DMS114 treated with DMSO at 0.1 percent for 48 hours (cell line): ENCODE results near the gene CDH16.

Experiments
- DNase-seq: peaks from one replicate; lab custom pipeline; 2025; ENCODE audit not compliant: unreplicated experiment; lab: John Stamatoyannopoulos, UW

Gene CDH16

DNA sequence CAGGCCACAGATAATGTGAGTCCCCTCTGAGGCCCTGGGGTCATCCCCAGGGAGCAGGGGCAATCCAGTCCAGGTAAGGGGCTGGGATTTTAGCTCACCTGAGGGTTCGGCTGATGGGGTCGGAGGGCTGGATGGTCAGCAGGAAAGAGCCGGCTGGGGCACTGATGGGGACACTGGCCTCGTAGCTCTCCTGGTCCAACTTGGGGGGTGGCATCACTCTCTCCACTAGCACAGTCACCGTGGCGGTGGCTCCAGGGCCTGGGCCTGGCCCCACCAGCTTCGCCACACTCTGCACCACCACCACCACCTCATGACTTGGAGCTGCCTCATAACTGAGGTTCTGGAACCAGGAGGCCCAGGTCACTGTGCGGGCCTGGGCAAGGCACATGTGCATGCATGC lies 6.9 kb downstream of the CDH16 start:
- DNase-seq = no peak

DNA sequence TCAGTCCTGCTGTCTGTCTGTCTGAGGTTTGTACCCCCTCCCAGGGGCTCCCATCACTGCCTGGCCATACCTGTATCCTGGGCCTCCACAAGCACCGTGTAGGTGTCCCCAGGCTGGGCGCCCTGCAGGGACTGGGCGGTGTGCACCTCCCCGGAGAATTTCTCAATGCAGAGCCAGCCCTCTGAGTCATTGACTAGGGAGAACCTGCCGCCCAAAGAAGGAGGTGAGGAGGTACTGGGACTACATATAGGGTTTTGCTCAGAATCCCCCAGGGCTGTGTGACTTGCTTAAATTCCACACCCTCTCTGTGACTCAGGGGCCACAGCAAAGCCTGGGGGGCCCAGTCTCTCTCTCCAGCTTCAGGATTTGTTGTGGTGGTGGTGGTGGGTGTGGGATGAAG lies 7.6 kb downstream of the CDH16 start:
- no peak for DNase-seq

DNA sequence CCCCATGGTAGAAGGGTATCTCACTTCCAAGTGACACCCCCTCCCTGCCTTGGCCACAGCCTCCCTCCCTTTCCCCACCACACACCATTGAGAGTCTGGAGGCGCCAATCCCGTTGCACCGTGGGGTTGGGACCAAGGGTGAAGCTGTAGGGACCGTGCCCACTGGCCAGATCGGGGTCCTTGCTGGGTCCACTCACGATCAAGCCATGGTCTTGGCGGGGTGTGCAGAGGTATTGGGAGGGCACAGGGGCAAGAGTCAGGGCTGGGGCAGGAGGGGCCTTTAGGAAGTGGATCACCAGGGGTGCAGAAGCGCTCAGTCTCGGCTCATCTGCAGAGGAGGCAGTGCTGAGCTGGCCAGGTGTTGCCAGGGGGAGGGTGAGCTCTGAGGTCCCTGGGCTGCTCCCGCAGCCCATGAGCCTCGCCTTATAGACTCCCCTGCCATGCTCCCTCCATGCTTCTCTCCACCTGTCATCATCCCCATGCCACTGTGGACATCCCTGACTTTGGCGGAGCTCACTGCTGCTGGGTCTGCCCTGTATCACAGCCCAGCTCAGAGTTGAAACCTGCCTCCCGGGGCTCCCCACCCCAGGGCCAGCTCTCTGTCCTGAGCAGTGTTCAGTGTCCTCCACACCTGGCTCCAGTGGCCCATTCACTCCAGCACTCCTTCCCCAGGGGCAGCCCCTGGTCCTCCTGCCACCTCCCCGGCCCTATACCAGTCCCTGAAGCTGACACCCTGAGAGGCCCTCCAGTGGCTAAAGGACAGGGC lies 8.3 kb downstream of the CDH16 start:
- DNase-seq = no peak

DNA sequence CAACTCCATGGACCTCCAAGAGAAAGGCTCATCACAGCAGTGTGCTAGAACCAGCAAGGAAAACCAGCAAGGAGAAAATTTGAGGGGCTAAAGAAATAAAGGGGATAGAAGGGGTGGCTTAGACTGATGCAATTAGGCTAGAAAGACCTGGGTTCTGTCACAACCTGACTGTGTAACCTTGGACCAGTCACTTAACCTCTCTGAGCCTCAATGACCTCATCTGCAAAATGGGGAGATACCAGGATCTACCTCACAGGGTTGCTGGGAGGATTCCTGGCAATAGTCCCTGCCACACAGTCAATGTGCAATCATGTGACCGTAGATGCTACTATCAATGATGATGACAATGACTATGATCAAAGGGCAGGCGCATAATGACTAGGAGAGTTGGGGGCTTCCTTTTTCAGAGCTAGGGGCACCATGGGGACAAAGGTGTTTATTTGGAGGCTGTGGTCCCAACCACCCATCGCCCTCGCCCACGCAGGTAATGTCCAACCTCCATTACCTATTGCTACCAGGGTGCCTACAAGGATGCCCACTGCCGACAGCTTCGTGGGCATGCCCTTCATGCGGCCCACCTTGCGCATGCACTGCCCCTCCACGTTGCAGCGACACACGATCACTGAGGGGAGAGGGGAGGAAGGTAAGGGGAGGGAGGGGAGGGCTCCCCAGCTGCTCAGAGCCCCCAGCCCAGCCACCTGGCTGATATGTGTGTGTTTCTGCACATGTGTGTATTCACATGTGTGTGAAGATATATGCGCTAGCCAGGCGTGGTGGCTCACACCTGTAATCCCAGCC lies 9.7 kb downstream of the CDH16 start:
- DNase-seq = no peak

DNA sequence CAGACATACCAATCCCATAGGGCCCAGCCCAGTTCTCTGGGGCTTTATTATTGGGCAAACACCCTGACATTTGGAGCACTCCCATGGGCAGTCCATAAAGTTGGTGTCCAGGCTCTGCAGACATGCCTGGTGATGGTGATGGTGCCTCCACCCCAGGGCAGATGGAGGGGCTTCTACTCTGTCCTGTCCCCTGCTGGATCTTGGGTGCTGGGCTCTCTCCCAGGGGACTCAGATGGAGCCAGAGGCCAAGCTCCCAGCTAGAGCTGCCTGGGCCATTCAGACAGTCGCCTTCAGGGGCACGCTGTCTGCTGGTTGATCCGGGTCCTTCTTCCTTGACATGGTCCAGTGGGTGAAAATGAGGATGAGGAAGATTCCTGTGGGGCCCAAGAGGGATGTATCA lies 10.6 kb downstream of the CDH16 start:
- no peak for DNase-seq

DNA sequence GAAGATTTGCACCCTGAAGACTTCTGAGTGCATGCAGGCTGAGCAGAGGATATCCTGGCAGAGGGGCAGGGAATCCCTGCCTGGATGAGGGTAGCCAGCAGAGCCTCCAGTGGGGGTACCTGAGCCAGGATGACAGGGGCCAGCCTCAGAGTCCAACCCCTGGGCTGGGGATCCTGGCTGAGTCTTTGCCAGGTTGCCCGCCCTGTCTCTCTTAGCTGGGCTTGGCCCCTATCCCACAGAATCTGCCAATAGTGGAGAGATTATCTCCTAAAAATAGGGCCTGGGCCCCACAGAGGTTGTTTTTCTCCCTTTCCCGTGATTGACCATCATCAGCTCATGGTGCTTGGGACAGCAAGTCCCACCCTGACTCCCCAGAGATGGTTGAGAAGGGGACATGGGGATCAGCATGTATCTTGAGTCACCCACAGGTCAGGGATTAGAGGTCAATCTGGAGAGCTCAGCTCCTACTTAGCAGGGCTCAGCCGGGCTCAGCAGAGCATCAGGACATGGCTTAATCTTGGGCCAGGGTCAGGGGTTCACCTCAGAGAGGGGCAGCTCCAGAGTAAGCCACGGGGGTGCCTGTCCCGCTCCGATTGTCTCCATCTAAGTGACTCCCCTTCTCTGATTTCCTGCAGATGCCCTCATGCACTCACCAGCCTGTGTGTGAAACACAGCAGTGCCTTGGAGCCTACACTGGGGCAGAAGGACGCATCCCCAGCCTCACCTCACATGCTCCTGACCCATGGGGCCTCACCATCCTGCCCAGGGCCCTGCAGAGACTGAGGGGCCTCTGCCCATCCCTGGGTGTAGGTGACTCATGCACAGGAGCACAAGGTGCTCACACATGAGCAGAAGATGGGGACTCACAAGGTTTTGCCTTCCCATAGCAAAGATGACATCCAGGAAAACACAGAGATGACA lies 11.5 kb downstream of the CDH16 start:
- DNase-seq = no peak

DNA sequence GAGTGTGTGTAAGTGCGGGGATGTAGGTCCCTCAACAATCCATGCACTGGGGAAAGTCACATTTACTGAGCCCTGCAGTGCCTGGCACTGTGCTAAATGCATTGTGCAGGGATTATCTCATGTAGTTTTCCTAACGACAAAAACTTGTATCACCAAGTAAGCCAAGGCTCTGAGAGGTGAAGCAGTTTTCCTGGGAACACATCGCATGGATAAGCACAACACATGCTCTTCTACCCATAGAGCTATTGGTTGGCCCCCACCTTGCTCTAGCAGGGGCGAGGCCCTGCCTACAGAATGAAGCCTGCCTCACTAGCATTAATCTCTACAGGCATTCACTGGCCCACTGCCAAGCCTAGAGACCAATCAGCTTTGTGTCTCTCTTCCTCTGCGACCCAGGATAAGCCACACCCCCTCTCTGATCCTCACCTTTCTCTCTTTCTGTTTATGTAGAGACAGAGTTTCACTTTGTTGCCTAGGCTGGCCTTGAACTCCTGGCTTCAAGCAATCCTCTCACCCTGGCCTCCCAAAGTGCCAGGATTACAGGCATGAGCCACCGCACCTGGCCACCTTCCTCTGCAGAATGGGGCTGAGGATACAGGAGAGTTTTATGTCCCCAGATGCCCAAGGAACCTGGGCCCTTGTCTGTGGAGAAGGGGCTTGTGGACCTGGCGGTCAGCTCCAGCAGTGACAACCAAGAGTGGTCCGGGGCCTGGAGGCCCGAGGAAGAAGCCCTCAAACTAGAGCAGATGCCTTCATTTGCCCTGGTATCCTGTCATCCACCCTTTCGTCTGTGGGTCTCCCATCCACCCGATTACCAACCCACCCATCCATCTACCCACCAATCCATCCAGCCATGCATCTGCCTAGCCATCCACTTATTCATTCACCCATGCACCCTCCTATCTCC lies 12.8 kb downstream of the CDH16 start:
- DNase-seq = no peak

DNA sequence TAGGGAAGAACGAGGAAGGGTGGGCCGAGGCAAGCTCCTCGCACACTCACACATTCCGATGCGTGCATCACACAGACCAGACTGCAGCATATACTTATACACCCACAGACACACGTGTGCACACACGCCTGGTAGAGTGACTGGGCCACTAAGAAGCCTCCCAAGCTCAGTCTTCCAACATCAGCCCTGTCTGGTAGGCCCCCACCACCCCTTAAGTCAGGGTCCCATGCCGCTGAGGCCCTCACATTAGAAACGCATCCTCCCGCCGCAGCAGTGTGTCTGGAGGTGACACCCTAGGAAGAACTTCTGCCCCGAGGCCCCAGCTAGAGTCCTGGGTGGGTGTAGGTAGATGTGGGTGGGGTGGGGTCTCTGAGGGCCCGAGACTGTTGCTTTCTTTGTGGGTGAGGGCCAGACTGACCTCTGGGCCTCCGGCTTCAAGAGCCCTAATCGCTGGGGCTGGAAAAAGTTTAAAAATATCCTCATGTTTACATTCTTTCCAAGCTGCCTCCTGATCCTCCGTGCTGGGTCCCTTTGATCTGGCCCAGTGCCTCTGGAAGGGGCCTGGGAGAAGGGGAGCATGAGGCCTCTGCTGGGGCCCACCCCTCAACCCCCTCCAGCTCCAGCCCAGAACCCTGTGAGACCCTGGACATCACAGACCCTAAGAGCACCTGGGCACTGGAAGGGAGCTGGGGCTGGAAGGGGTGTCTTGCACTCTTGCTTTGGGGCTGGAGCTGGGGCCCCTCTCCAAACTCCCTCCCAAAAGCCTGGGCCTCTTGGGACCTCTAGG lies 13.6 kb downstream of the CDH16 start:
- DNase-seq = no peak

DNA sequence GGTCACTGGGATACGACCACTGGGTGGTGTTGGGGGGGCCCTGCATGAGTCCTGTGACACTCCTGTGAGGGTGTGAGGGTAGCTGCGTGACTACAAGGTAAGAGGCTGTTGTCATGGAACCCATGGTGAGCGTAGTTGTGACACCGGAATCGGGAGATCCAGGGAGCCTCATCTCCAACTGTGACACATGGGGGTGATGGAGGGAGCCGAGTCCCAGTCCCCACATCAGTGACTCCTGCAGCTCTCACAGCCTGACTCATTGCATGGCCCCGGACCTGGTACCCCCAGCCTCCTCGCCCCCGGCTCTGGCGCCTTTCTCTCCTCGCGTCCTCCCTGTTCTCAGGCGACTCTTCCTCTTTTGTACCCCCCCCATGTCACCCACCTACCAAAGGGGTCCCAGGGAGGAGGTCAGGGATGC lies 14.2 kb downstream of the CDH16 start:
- DNase-seq = no peak

DNA sequence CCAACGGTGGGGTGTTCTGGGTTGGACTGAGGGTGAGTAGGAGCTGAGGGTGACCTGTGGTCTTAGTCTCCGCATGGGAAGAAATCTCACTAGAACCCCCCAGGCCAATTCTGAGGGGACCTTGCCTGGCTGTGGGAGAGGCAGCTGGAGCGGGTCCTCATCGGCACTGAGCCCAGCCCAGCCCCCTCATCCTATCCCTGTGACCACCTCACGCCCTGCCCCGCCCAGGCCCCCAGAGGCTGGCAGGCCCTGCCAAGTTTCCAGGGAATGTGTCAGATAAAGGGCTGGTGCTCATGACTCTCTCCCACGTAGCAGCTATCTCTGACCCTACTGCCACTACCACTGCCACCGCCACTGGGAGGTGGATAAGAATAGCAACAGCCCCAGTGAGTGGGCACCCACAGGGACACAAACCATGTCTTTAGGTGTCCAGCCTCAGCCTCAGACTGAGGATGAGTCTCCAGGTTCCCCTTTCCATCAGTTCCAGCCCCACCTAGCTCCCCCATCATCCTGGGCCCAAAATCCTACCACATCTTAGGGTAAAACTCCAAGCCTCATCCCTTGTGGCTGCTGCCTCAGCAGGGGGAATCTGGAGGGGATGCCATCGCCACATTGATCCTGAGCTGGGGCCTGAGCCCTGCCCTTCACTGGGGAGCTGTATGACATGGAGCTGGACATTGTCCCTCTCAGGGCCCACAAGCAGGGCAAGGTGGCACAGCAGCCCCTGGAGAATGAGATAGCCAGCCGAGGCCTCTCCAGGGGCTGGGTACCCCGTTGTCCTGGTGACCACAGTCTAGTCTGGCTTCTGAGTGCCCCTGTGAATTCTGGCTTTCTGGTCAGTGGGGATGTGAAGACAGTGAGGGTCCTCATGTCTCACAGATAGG lies 14.9 kb downstream of the CDH16 start:
- DNase-seq = no peak

DNA sequence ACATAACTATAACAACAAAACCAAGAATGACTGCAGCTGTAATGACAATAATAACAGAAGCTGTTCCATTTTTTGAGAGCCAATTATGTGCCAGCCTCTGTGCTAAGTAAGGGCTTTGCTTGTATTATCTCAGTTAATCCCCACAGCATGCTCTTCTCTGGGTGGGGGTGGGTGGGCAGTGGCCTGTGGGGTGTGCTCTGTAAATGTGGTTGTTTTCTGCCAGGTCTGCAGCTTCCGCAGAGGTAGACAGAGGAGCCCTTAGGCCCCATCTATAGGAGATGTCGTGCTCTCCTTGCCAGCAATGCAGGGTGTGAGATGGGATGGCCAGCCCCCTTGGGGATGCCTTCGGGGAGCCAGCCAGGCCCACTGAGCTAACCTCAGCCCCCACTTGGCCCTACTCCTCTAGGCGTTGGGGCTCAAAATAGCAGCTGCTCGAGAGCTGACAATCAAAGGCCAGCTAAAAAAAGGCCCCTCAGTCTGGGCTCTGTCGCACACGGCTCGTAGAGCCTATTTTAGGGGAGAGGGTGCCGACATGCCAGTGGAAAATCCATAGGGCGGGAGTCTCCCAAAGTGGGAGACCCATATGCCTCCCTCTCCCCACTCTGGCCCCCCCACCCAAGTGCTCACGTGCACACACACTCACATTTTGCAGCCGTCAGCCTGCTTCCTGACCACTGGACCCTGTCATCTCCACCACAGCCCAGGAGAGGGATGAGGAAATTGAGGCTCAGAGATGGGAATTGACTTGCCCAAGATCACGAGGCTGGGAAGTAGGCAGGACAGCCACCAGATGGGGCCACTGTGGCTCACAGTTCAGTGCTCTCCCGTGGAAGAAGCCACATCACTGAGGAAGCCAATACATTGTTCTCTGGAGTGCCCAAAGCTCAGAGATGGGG lies 15.8 kb downstream of the CDH16 start:
- no peak for DNase-seq

DNA sequence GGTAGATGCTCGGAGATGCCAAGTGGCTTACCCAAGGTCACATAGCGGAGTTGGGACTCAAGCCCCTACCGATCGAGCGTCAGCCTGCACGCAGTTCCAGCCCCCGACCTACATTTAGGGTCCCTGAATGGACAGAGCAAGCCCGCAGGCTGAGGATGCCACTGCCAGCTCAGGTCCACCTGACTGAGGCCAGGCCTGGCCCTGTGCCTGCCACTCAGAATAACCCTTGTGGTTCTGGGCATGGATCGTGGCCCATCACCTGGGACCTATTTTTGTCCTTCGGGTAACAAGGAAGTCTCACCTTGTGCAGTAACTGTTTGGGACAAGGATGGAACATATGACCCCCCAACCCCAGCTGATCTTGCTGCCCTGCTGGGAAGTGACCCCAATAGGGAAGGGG lies 17.1 kb downstream of the CDH16 start:
- DNase-seq = no peak

DNA sequence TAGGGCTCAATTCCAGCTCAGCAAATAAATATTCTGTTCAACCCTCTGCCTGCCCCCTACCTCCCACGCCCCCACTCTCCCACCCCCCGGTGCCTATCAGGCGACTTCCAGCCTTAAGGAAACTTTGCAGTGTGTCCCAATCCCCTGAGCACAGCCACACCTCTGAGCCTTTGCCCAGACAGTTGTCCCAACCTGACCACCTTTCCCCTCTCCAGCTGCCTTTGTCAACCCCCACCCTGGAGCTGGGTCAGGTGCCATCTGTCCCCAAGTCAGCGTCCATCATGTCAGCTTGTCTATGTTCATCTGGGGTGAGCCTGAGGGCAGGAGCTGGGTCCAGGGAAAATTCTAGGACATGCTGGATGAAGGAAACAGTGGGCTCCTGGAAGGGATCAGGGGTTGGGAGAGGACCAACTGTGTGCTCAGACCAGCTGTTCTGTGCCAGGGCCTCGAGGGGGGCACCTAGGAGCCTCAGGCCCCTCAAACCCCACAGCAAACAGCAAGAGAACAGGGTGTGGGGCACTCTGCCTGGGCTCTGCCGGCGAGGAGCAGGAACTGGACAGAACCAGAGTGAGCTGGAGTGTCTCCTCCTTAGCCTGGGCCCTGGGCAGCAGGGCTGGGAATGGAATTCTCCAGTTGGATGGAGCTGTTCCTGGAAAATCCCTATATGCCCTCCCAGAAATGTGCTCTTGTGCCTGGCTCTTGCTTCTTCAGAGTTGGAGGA lies 17.8 kb downstream of the CDH16 start:
- DNase-seq = no peak

DNA sequence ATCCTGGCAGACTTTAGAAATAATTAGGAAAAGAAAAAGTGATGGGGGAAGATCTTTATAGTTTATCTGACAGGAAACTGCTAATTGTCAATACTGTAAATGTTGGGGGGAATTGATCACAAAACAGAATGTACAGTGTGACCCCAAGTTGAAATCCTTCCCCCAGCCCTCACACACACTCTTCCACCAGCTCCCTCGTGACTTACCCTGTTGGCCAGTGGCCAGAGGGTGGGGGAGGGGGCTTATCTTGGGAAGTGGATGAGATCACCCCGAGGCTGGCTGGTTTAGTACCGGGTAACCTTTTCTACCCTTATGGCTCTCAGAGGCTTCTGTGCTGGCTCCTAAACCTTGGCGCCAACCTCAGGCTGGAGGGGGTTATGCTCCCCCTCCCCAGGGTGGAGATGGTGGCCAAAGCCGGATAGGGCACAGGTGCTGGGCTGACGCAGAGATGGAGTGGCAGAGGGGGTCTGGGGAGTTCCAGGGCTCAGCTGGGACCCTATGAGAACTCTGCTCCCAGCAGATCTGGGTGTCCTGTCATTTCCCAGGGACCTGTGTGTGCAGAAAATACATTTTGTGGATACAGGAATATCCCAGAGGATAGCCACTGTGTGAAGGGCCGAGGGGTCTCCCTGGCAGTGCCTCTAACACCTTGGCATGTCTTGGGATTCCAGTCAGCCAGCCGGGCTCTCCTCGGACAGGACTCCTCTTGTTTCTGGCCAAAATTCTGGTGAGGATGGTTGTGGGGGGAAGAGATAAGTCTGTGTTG lies 18.6 kb downstream of the CDH16 start:
- DNase-seq = no peak

DNA sequence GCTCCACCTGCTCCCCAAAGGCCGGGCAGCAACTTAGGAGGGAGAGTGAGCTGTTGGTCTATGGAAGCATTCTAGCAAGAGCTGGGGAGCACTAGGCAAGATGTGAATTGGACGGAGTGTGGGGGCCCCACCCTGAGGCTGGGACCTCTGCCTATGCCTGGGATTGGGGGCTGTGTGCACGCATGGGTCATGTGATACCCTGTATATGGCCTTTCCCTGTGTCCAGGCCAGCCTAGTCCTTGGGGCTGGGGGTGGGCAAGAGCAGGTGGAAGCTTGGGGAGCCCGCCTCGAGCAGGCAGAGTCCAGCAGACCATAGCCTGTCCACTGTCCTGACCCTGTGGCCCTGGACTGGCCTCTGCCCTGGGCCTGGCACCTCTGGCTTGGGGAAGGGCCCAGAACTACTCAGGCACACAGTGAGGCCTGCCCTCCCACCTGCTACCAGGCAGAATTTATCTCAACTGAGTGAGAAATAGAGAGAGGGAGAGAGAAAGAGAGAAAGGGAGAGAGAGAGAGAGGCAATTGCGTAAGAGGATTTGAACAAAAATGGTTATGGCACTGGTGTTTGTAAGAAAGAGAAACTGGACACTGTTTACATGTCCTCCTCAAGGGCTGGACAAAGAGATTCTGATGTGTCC lies 19.3 kb downstream of the CDH16 start:
- DNase-seq = no peak

DNA sequence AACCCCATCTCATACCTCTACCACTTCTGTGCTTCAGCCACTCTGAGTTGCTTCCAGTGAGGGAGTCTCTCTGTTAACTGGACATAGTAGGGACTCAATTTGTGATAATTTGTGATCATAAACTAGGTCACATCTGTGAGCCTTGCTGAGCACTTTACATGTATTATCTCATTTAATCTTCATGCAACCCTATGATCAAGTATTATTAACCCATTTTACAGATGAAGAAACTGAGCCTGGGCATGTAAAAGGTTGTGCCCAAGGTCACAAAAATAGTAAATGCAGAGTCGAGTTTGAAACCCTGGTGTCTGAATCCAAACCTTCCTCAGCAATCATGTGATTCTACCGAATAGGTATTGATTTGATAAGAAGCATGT lies 19.8 kb downstream of the CDH16 start:
- no peak for DNase-seq
